Measurements from ENCODE around the gene KIF25. TPM values are rescaled to one million over a fixed set of nuclear protein-coding genes. Genes with fewer than 3 reads are reported as not detected.

Gene KIF25, protein sequence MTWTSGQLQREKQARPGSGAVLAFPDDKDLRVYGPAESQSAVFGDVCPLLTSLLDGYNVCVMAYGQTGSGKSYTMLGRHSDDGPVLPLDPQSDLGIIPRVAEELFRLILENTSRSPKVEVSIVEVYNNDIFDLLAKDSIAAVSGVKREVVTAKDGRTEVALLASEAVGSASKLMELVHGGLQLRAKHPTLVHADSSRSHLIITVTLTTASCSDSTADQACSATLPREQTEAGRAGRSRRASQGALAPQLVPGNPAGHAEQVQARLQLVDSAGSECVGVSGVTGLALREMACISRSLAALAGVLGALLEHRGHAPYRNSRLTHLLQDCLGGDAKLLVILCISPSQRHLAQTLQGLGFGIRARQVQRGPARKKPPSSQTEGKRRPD
- 0.03 to 0.14 TPM (median 0.09 TPM) in 4 of 5 replicates, not detected in the other for total RNA-seq (2022; extraction: Qiagen RNA extraction)

DNA sequence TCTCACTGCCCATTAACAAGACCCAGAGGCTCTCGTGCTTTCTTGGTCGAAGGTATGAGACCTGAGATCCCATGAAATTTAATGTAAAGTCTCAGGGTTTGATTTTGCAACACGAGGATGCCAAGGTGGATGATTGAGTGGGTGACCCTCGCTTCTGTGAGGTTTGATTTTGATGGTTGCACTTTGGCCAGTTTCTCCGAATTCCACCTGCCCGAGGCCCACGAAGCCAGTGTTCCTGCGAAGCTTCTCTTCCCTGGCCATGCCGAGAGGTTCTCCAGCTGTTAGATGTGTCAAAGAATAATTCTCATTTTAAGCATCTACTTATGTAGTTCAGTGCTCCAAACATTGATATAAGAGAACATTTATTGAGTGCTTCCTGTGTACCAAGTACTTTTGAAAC is at the start of gene KIF25:
KIF25 (plus strand) TSS at position 30 of the 400 bp plus-strand sequence. CDS start 31,915 bp downstream, outside the sequence.

DNA sequence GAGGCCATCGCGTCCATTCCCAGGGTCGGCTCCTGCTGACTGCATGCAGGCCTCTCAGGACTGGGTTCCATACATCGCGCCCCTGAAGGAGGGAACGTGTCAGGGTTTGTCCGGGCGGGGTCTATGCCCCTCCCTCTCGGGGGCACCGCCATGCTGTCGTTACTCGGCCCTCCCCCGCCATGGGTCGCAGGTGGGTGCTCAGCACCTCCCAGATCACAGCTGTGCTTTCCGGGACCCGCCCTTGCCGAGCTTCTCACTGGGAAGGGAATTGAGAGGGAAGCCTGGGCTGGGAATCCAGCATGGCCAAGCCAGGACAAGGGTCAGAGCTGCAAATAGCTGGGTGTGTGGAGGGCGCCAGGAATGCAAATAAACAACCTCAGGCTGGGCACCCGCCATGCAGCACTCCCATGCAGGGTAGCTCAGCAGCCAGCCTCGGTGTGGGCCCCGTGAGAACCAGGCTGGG is 81.5 kb downstream of the KIF25 start, which contains the start of gene FRMD1:
FRMD1 (minus strand) TSS at position 270 of the 463 bp plus-strand sequence; CDS start at position 152, 118 bp downstream.

Other genes starting within 250 kb of the KIF25 start
- gene AFDN, start 170.8 kb upstream of the KIF25 start, total RNA-seq (2022; extraction: Qiagen RNA extraction) = 14.7 to 22.6 TPM (median 19.2 TPM) in 5 replicates
- 0.03 to 0.07 TPM in 2 of 5 replicates, not detected in the others for gene FRMD1, start 81.5 kb downstream of the KIF25 start, total RNA-seq (2022; extraction: Qiagen RNA extraction)

Measured in A549 treated with Hydrocortisone at 1 μM for 4 hours (cell line).